Neuronal stem cell (in vitro differentiated cells): ENCODE results near the gene CRABP2.

Source experiments
- DNase-seq: peaks from one replicate; pipeline ENCODE4 v3.0.0-alpha.2; 2013; ENCODE audit warnings: low spot score
- H2AFZ ChIP-seq: one replicate; pipeline ENCODE4 v1.6.1; 2013; ENCODE audit warnings: mild to moderate bottlenecking, low read length, inconsistent platforms
- H2AK5ac ChIP-seq: 2 replicates; pipeline ENCODE4 v1.6.1; 2013; ENCODE audit warnings: low read depth, mild to moderate bottlenecking, inconsistent platforms, low read length, moderate library complexity, mixed read lengths
- H2BK120ac ChIP-seq: 2 replicates; pipeline ENCODE4 v1.6.1; 2013; ENCODE audit warnings: low read depth, mild to moderate bottlenecking, inconsistent platforms, low read length, moderate library complexity, mixed read lengths
- H2BK12ac ChIP-seq: one replicate; pipeline ENCODE4 v1.6.1; 2013; ENCODE audit warnings: low read length, inconsistent platforms
- H2BK15ac ChIP-seq: 2 replicates; pipeline ENCODE4 v1.6.1; 2013; ENCODE audit warnings: mild to moderate bottlenecking, low read length, inconsistent platforms, mixed read lengths
- H2BK5ac ChIP-seq: one replicate; pipeline ENCODE4 v1.6.1; 2013; ENCODE audit warnings: inconsistent platforms, mild to moderate bottlenecking, low read length, moderate library complexity
- H3K14ac ChIP-seq: one replicate; pipeline ENCODE4 v1.6.1; 2013; ENCODE audit warnings: low read length, inconsistent platforms
- H3K18ac ChIP-seq: 2 replicates; pipeline ENCODE4 v1.6.1; 2013; ENCODE audit warnings: low read length, inconsistent platforms
- H3K23ac ChIP-seq: 2 replicates; pipeline ENCODE4 v1.6.1; 2013; ENCODE audit warnings: low read depth, mild to moderate bottlenecking, mixed read lengths, low read length, inconsistent platforms; ENCODE audit not compliant: poor library complexity
- H3K27ac ChIP-seq: replicated peaks from 3 replicates; pipeline ENCODE4 v1.5.1; 2013; ENCODE audit warnings: low read length, inconsistent platforms
- H3K27me3 ChIP-seq, 3 experiments: 2 replicates each; pipeline ENCODE4 v1.6.1; 2013; ENCODE audit warnings: low read length in 3 of 3, mild to moderate bottlenecking in 2 of 3, inconsistent platforms in 1 of 3, low read depth in 1 of 3, mixed read lengths in 1 of 3, moderate library complexity in 1 of 3; ENCODE audit not compliant: control insufficient read depth in 3 of 3, insufficient read depth in 3 of 3
- H3K36me3 ChIP-seq, 2 donors: replicated peaks in 1 of 2; 2 replicates each; pipeline ENCODE4 v1.6.1; 2013; ENCODE audit warnings: low read length in 2 of 2; ENCODE audit not compliant: control insufficient read depth in 2 of 2, insufficient read depth in 2 of 2
- H3K4ac ChIP-seq: 2 replicates; pipeline ENCODE4 v1.6.1; 2013; ENCODE audit warnings: inconsistent platforms, mild to moderate bottlenecking, low read length, moderate library complexity
- H3K4me1 ChIP-seq, 2 donors: 1 replicate in 1 of 2; 2 replicates in 1 of 2; pipeline ENCODE4 v1.6.1; 2013; ENCODE audit warnings: low read length in 2 of 2, low read depth in 1 of 2; ENCODE audit not compliant: control insufficient read depth in 2 of 2, insufficient read depth in 1 of 2
- H3K4me2 ChIP-seq: one replicate; pipeline ENCODE4 v1.6.1; 2013; ENCODE audit warnings: mild to moderate bottlenecking, low read length, inconsistent platforms; ENCODE audit not compliant: insufficient read depth, poor library complexity, severe bottlenecking
- H3K4me3 ChIP-seq, 2 donors: 2 replicates each; pipeline ENCODE4 v1.5.1; 2013; ENCODE audit warnings: low read length in 2 of 2, mild to moderate bottlenecking in 2 of 2, inconsistent platforms in 1 of 2, moderate library complexity in 1 of 2
- H3K79me1 ChIP-seq: one replicate; pipeline ENCODE4 v1.6.1; 2013; ENCODE audit warnings: low read depth, mild to moderate bottlenecking, inconsistent platforms, low read length, moderate library complexity
- H3K9ac ChIP-seq: one replicate; pipeline ENCODE4 v1.6.1; 2013; ENCODE audit warnings: mild to moderate bottlenecking, low read depth, low read length, inconsistent platforms; ENCODE audit not compliant: poor library complexity
- H3K9me3 ChIP-seq, 2 donors: replicated peaks in 1 of 2; 2 replicates each; pipeline versions ENCODE3 to v1.6.1; 2013; ENCODE audit warnings: low read length in 2 of 2, mild to moderate bottlenecking in 2 of 2, inconsistent platforms in 1 of 2, low read depth in 1 of 2, mixed read lengths in 1 of 2, moderate library complexity in 1 of 2; ENCODE audit not compliant: control insufficient read depth in 2 of 2, insufficient read depth in 1 of 2
- H4K8ac ChIP-seq: one replicate; pipeline ENCODE4 v1.6.1; 2013; ENCODE audit warnings: low read depth, mild to moderate bottlenecking, inconsistent platforms, low read length, moderate library complexity
- H4K91ac ChIP-seq: one replicate; pipeline ENCODE4 v1.6.1; 2013; ENCODE audit warnings: low read length, low read depth, mild to moderate bottlenecking, inconsistent platforms; ENCODE audit not compliant: poor library complexity
- WGBS, 2 donors: extraction: QIAGEN DNeasy Blood & Tissue Kit; methylation state at CpG; one replicate each; pipeline ENCODE4 v1.1.7; 2013; ENCODE audit warnings: missing lambda C conversion rate in 2 of 2, mixed read lengths in 1 of 2; ENCODE audit not compliant: insufficient read length in 2 of 2, insufficient replicate concordance in 1 of 2; ENCODE audit errors: extremely low coverage in 2 of 2; 5-methylcytosine and 5-hydroxymethylcytosine counted together

The CRABP2 gene

DNA sequence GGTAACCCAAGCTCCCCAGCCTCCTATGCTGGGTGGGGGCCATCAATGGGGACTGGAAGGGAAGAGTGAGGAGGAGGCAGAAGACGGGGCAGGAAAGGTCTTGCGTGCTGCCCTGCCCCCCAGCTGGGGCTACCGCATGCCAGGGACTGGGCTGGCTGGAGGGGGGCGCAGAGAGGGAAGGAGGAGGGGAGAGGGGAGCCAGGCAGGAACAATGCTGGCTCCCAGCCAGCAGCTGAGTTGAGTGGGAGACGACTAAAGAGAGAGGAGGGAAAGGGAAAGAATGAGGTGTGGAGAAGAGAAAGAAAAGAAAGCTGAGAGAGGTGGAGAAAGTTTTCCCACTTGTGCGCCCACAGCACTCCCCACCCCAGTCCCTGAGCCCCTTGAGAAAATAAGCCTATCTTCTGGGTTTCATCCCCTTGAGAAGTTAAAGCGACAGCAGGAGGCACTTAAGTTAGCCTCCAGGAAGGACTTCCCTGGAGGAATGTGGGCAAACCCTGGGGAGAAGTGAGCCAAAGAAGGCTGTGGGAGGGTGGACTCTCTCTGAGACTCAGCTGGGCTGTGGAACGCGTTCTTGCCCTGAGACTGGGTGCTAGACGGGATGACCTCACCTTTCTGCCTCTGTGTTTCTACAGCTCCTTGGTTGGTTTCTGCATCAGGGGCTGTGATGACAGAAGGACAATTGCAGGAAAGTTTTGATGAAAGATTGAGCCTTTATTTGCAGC lies 15.3 kb downstream of the CRABP2 start:
- no peak overlapping the region for H2BK15ac ChIP-seq
- H3K18ac ChIP-seq: peak overlapping the region; percentile 89
- H3K4me2 ChIP-seq: peak overlapping the region; percentile 59
- H2AFZ ChIP-seq: peak overlapping the region; percentile 31
- H3K9ac ChIP-seq: peak overlapping the region; percentile 66
- no peak overlapping the region for H3K14ac ChIP-seq
- H2AK5ac ChIP-seq: peak overlapping the region; percentile 64
- no peak overlapping the region for H3K4ac ChIP-seq
- no peaks in the 10 kb centered on the region for H3K36me3 ChIP-seq
- no peaks in the 10 kb centered on the region for H3K9me3 ChIP-seq
- H4K8ac ChIP-seq: no peak overlapping the region
- H3K4me1 ChIP-seq: peaks cover 47 to 51% of the 10 kb centered on the region in 2 donors
- H3K27me3 ChIP-seq: peaks cover 0 to 23% (median 0%) of the 10 kb centered on the region in 3 experiments
- H2BK12ac ChIP-seq: peak overlapping the region; percentile 8
- H2BK5ac ChIP-seq: peak overlapping the region; percentile 63
- no peak overlapping the region for H3K27ac ChIP-seq
- WGBS, 2 donors: no CpG with 5 or more reads among the region's 10 CpGs
- H4K91ac ChIP-seq: no peak overlapping the region
- H3K79me1 ChIP-seq: no peaks in the 10 kb centered on the region
- H3K23ac ChIP-seq: no peak overlapping the region
- DNase-seq: no peak
- H2BK120ac ChIP-seq: no peak overlapping the region
- H3K4me3 ChIP-seq: no peak overlapping the region

DNA sequence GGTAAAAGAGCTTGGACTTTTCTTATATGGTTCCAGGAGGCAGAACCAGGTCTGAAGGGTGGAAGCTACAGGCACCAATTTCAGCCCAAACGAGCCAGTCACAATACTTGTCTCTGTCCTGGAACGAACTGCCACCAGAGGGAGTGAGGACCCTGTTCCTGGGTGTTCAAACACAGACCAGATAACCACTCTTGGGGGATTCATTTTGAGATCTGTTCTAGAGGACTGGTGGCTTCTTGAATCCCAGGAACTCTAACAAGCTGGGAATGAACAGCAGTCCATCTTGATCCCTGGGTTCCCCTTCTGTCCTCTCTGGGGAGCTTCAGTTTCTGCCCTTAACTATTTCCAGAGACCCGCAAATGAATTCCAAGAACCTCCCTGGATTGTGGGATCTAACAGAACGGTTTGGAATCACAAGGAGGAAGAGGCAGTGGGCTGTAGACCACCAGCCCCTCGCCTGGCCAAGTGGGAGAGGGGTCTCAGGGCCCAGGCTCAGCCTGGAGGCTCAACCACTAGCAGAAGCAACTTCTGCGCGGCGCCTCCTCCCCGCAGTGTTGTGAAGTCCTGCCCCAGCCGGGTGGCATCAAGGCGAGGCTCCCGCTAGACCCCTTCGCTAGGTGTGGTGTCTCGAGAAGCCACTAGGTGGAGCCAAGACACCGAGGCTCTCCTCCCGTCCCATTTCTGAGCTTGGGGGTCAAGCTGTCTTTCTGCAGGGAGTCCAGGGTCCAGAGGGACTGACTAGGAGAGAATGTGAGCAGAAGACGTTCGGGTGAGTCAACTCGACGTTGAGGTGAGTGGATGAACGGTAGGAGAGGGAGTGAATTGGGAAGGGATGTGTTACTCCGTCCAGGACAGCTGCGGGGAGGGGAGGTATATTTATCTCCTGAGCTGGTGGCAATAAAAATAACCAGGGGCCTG lies 16.1 kb downstream of the CRABP2 start:
- Histone ChIP-seq H3K4me3 (peak overlapping the region in 1 of 2 donors; percentile 29), H2BK15ac (no peak overlapping the region), H3K9me3 (no peaks in the 10 kb centered on the region), H3K18ac (peak overlapping the region; percentile 89), H3K79me1 (no peaks in the 10 kb centered on the region), H3K4me2 (peak overlapping the region; percentile 82), H2AK5ac (peak overlapping the region; percentile 64), H2AFZ (peak overlapping the region; percentile 92), H3K36me3 (no peaks in the 10 kb centered on the region), H2BK12ac (no peak overlapping the region), H3K27ac (no peak overlapping the region), H3K23ac (no peak overlapping the region), H3K4ac (no peak overlapping the region), H3K14ac (no peak overlapping the region), H4K8ac (no peak overlapping the region), H4K91ac (no peak overlapping the region), H3K27me3 (peaks cover 0 to 30% (median 0%) of the 10 kb centered on the region in 3 experiments), H2BK120ac (no peak overlapping the region), H2BK5ac (peak overlapping the region; percentile 10), H3K4me1 (peaks cover 43 to 47% of the 10 kb centered on the region in 2 donors), H3K9ac (peak overlapping the region; percentile 50)
- WGBS, 2 donors: no CpG with 5 or more reads among the region's 23 CpGs
- peak; percentile 88 for DNase-seq

DNA sequence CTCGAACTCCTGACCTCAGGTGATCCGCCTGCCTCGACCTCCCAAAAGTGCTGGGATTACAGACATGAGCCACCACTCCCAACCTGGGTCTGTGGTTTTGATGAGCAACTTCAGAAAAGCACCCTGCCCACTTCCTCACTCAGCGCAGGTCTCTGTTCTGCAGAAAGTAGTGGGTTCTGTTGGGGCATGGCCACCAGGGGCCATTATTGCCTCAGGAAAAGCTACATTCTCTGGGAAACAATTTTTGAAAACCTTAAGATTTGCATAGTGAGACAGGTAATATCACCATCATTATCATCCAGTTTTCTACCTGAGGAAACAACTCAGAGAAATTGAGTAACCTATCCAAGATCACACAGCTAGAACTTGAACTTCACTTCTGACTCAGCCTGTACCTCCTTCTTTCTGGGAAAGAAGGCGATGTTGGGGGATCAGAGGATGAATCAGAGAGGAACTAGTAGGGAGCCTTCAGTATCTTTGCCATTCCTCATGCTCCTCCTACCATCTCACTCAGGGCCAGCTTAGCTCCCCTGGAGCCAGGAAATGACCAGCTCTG lies 21.1 kb downstream of the CRABP2 start:
- no peaks in the 10 kb centered on the region for H3K36me3 ChIP-seq
- H4K8ac ChIP-seq: no peak overlapping the region
- no peak overlapping the region for H3K27ac ChIP-seq
- H2AFZ ChIP-seq: no peak overlapping the region
- H3K23ac ChIP-seq: no peak overlapping the region
- no peak overlapping the region for H3K14ac ChIP-seq
- no peak overlapping the region for H3K4me2 ChIP-seq
- H3K4ac ChIP-seq: no peak overlapping the region
- peaks cover 0 to 3% of the 10 kb centered on the region in 2 donors for H3K4me1 ChIP-seq
- H3K18ac ChIP-seq: no peak overlapping the region
- H2BK15ac ChIP-seq: no peak overlapping the region
- whole genome bisulfite sequencing, 2 donors: no CpG with 5 or more reads among the region's 5 CpGs
- peaks cover 0 to 53% (median 0%) of the 10 kb centered on the region in 3 experiments for H3K27me3 ChIP-seq
- H3K9me3 ChIP-seq: no peaks in the 10 kb centered on the region
- H3K4me3 ChIP-seq: no peak overlapping the region
- no peak overlapping the region for H2BK12ac ChIP-seq
- H2AK5ac ChIP-seq: no peak overlapping the region
- no peak for DNase-seq
- H4K91ac ChIP-seq: no peak overlapping the region
- H3K79me1 ChIP-seq: peaks cover 2% of the 10 kb centered on the region
- no peak overlapping the region for H2BK5ac ChIP-seq
- H2BK120ac ChIP-seq: no peak overlapping the region
- H3K9ac ChIP-seq: no peak overlapping the region
